Lower leg skin (tissue), 3 donors: Measurements from ENCODE around the gene QRICH2.

Experiments used
- POLR2A ChIP-seq, 2 donors: fragments of 450-650 bp; IDR thresholded peaks; one replicate each; pipeline ENCODE4 v1.6.1; 2016 to 2017; ENCODE audit warnings: antibody characterized with exemption in 2 of 2, mild to moderate bottlenecking in 1 of 2, moderate library complexity in 1 of 2
- TF ChIP-seq, protein P1 (sequence below), 3 donors: fragments of 450-650 bp; IDR thresholded peaks; one replicate each; pipeline ENCODE4 v1.5.1; 2016; ENCODE audit warnings: antibody characterized with exemption in 3 of 3, mild to moderate bottlenecking in 3 of 3, moderate library complexity in 2 of 3

DNA sequence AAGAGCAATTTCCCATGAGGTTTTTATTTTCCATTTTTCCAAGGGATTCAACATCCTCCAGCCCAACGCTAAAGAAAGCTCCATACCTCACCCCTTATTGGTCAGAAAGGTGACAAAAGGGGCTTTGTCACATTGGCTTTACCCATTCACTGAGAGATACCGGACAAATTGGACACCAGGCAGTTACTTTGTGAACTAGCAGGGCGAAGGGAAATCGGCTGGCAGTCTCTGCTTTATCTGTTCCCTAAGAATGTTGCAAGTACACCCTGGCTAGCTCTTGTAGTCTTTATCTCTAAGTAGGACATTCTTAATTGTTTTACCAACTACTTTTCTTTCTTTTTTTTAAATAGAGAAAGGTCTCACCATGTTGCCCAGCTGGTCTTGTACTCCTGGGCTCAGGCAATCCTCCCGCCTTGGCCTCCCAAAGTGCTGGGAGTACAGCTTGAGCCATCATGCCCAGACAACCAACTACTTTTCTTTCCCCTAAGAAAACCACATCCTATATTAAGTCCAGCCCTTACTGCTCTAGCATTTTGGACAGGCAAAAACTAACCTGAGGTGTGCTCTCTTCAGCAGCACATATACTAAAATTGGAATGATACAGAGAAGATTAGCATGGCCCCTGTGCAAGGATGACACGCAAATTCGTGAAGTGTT lies 28.8 kb upstream of the QRICH2 start:
- TF ChIP-seq POLR2A (IDR thresholded peaks at IDR 0.05): no peak
- TF ChIP-seq, protein P1, sequence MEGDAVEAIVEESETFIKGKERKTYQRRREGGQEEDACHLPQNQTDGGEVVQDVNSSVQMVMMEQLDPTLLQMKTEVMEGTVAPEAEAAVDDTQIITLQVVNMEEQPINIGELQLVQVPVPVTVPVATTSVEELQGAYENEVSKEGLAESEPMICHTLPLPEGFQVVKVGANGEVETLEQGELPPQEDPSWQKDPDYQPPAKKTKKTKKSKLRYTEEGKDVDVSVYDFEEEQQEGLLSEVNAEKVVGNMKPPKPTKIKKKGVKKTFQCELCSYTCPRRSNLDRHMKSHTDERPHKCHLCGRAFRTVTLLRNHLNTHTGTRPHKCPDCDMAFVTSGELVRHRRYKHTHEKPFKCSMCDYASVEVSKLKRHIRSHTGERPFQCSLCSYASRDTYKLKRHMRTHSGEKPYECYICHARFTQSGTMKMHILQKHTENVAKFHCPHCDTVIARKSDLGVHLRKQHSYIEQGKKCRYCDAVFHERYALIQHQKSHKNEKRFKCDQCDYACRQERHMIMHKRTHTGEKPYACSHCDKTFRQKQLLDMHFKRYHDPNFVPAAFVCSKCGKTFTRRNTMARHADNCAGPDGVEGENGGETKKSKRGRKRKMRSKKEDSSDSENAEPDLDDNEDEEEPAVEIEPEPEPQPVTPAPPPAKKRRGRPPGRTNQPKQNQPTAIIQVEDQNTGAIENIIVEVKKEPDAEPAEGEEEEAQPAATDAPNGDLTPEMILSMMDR (IDR thresholded peaks at IDR 0.05): no peak
